ENCODE measurements around the gene C9orf57. TPM values are rescaled to one million over a fixed set of nuclear protein-coding genes. Genes with fewer than 3 reads are reported as not detected.

The C9orf57 gene
- total and polyA plus RNA-seq, 2 of the 8 experiments (the other 6 are each of a cell fraction or from before 2014, with no cell fraction given), result not detected

- TF ChIP-seq USF2 (IDR thresholded peaks at IDR 0.05; ENCODE audit: low read length), result no peak
- no peak for TF ChIP-seq EP300 (IDR thresholded peaks at IDR 0.05; ENCODE audit: borderline replicate concordance in 1 of 2, low read depth in 2 of 2, low read length in 2 of 2)
- TF ChIP-seq BCL11A (IDR thresholded peaks at IDR 0.05; ENCODE audit: low read depth in 2 of 2, low read length in 2 of 2), result no peak
- no peak for TF ChIP-seq SP4 (IDR thresholded peaks at IDR 0.05; ENCODE audit: low read length)
- no peak for TF ChIP-seq CHD7 (IDR thresholded peaks at IDR 0.05; ENCODE audit: insufficient replicate concordance, low read length)
- TF ChIP-seq CHD2 (IDR thresholded peaks at IDR 0.05; ENCODE audit: low read length), result no peak
- TF ChIP-seq RNF2 (IDR thresholded peaks at IDR 0.05; ENCODE audit: borderline replicate concordance, low read depth, low read length, missing control alignments, poor library complexity, severe bottlenecking), result no peak
- no peak for TF ChIP-seq KDM1A (IDR thresholded peaks at IDR 0.05; ENCODE audit: borderline replicate concordance, low read length)
- TF ChIP-seq BACH1 (IDR thresholded peaks at IDR 0.05; ENCODE audit: low read length), result no peak
Measured at GRCh38 chr9:72006501-72006900, 53.9 kb downstream of the C9orf57 start (continued).

Data from H1 (cell line).